K562 (cell line): ENCODE results near the gene DCP1B. TPM values are rescaled to one million over a fixed set of nuclear protein-coding genes. Genes with fewer than 3 reads are reported as not detected.

ENCODE experiments used
- ATAC-seq: fragments of 200-7000 bp; cut with Tn5 transposase; 3 replicates; pipeline ENCODE4 v1.9.1; 2020; ENCODE audit warnings: moderate library complexity
- BruUV-seq: library from RNA; stranded (reverse); fragments of 400-500 nt; replicated peaks from 2 replicates; lab custom pipeline; 2021; lab: Mats Ljungman, UMichigan
- CTCF ChIA-PET: fragments of 300-600 bp; formaldehyde crosslinking; extraction: SDS; loops from one replicate; lab custom pipeline; 2021; ENCODE audit warnings: low intra/inter-chr PET ratio; lab: Yijun Ruan, JAX
- POLR2A ChIA-PET: fragments of 300-600, 350-650 bp; sonication (Branson Sonifier 250); formaldehyde crosslinking; extraction: SDS; loops from one replicate; lab custom pipeline; 2021; ENCODE audit warnings: antibody characterized with exemption, inconsistent platforms; lab: Yijun Ruan, JAX
- DNase-seq, 4 experiments: peaks; one replicate each; pipeline versions ENCODE4 v3.0.0 to v3.0.0-alpha.2; 2011 to 2018; ENCODE audit warnings: low spot score in 3 of 4, mixed read lengths in 3 of 4; ENCODE audit errors: extremely low read depth in 1 of 4
- FAIRE-seq: peaks from 2 replicates; lab custom pipeline; 2011; peaks lifted over from hg19 to GRCh38; lab: Jason Lieb, UNC
- H2AFZ ChIP-seq: 2 replicates; pipeline ENCODE4 v1.6.0; 2011; ENCODE audit warnings: low read depth, low read length, control low read depth, inconsistent platforms
- H3K27ac ChIP-seq: fragments of 200-600 bp; 3 replicates; pipeline ENCODE4 v1.8.0; 2011; ENCODE audit warnings: low read depth, mild to moderate bottlenecking, control low read depth, inconsistent platforms, low read length, moderate library complexity, mixed read lengths; ENCODE audit errors: extremely low read depth
- H3K27me3 ChIP-seq, 2 experiments: fragments of 300-600 bp in 1 of 2; 2 replicates in 1 of 2; 3 replicates in 1 of 2; pipeline versions ENCODE4 v1.6.0 to v1.8.0; 2011; ENCODE audit warnings: inconsistent platforms in 2 of 2, low read length in 2 of 2, mild to moderate bottlenecking in 1 of 2, mixed read lengths in 1 of 2, moderate library complexity in 1 of 2; ENCODE audit not compliant: control insufficient read depth in 2 of 2, insufficient read depth in 2 of 2
- H3K36me3 ChIP-seq: fragments of 300-600 bp; 3 replicates; pipeline ENCODE4 v1.8.0; 2011; ENCODE audit warnings: mild to moderate bottlenecking, low read length, inconsistent platforms; ENCODE audit not compliant: control insufficient read depth, insufficient read depth
- H3K4me1 ChIP-seq, 2 experiments: fragments of 200-600 bp in 1 of 2; replicated peaks in 1 of 2; 2 replicates in 1 of 2; 3 replicates in 1 of 2; pipeline versions ENCODE4 v1.5.1 to v1.8.0; 2011; ENCODE audit warnings: inconsistent platforms in 2 of 2, low read length in 2 of 2, mild to moderate bottlenecking in 1 of 2, mixed read lengths in 1 of 2, moderate library complexity in 1 of 2; ENCODE audit not compliant: control insufficient read depth in 2 of 2, insufficient read depth in 2 of 2
- H3K4me2 ChIP-seq: 2 replicates; pipeline ENCODE4 v1.6.1; 2011; ENCODE audit warnings: low read length, control low read depth, inconsistent platforms, mixed read lengths; ENCODE audit not compliant: insufficient read depth
- H3K4me3 ChIP-seq: fragments of 200-600 bp; sonication (generic), shearing (Covaris generic); 2 replicates; pipeline ENCODE4 v1.5.1; 2016; ENCODE audit warnings: control low read depth, inconsistent platforms
- H3K79me2 ChIP-seq: fragments of 200-600 bp; 3 replicates; pipeline ENCODE4 v1.8.0; 2011; ENCODE audit warnings: low read length, inconsistent platforms; ENCODE audit not compliant: control insufficient read depth, insufficient read depth
- H3K9ac ChIP-seq, 2 experiments: 2 replicates each; pipeline versions ENCODE4 v1.6.0 to v1.6.1; 2011; ENCODE audit warnings: low read depth in 2 of 2, low read length in 2 of 2, control low read depth in 1 of 2, inconsistent platforms in 1 of 2, mild to moderate bottlenecking in 1 of 2, mixed read lengths in 1 of 2; ENCODE audit not compliant: insufficient read depth in 1 of 2
- H3K9me1 ChIP-seq: one replicate; pipeline ENCODE4 v1.6.0; 2011; ENCODE audit warnings: inconsistent platforms, mild to moderate bottlenecking, low read length, moderate library complexity; ENCODE audit not compliant: control insufficient read depth, insufficient read depth
- H3K9me3 ChIP-seq: replicated peaks from 2 replicates; pipeline ENCODE4 v1.5.1; 2011; ENCODE audit warnings: low read depth, low read length, inconsistent platforms; ENCODE audit not compliant: control insufficient read depth, insufficient read depth
- H4K20me1 ChIP-seq: replicated peaks from 2 replicates; pipeline ENCODE4 v1.6.1; 2011; ENCODE audit warnings: low read length, inconsistent platforms, mixed read lengths; ENCODE audit not compliant: control insufficient read depth, insufficient read depth
- ARID1B ChIP-seq: fragments of 450-650 bp; IDR thresholded peaks from 2 replicates; pipeline ENCODE4 v1.6.1; 2016; ENCODE audit warnings: antibody characterized with exemption, mild to moderate bottlenecking, inconsistent platforms
- BRCA1 ChIP-seq, 2 experiments: fragments of 450-650 bp in 1 of 2; sonication (generic) in 1 of 2; formaldehyde crosslinking in 1 of 2; IDR thresholded peaks; 2 replicates each; pipeline versions ENCODE4 v1.5.0 to v1.6.1; 2017 to 2020; ENCODE audit warnings: mild to moderate bottlenecking in 1 of 2, missing genetic modification reagents in 1 of 2
- FOXM1 ChIP-seq, 2 experiments: fragments of 450-650 bp in 1 of 2; sonication (generic) in 1 of 2; formaldehyde crosslinking in 1 of 2; IDR thresholded peaks; 2 replicates each; pipeline versions ENCODE4 v1.6.1 to v1.9.0; 2017 to 2022; ENCODE audit warnings: low read depth in 2 of 2, mild to moderate bottlenecking in 2 of 2, missing genetic modification reagents in 1 of 2, moderate library complexity in 1 of 2
- GATA2 ChIP-seq: sonication (generic); formaldehyde crosslinking; IDR thresholded peaks from 2 replicates; pipeline ENCODE4 v1.4.0; 2020; ENCODE audit warnings: mild to moderate bottlenecking, missing genetic modification reagents
- HSF4 ChIP-seq: fragments of 250-450 bp; sonication (Bioruptor Pico); IDR thresholded peaks from 2 replicates; pipeline ENCODE4 v2.1.2; 2022; ENCODE audit warnings: mild to moderate bottlenecking, moderate library complexity, borderline replicate concordance
- LEF1 ChIP-seq: fragments of 450-650 bp; IDR thresholded peaks from 2 replicates; pipeline ENCODE4 v1.6.1; 2016; ENCODE audit warnings: mild to moderate bottlenecking
- MCM5 ChIP-seq: fragments of 450-650 bp; IDR thresholded peaks from 2 replicates; pipeline ENCODE4 v1.6.1; 2016; ENCODE audit warnings: low read depth
- MIER1 ChIP-seq: fragments of 450-650 bp; IDR thresholded peaks from 2 replicates; pipeline ENCODE4 v1.6.1; 2016; ENCODE audit warnings: antibody characterized with exemption, mild to moderate bottlenecking, low read depth
- SMAD4 ChIP-seq: fragments of 250-450 bp; sonication (Bioruptor Pico); conservative IDR thresholded peaks from 2 replicates; pipeline ENCODE4 v1.8.0; 2021; ENCODE audit warnings: inconsistent platforms, mild to moderate bottlenecking, moderate library complexity
- TCFL5 ChIP-seq: fragments of 250-450 bp; sonication (Bioruptor Pico); conservative IDR thresholded peaks from 2 replicates; pipeline ENCODE4 v1.6.1; 2021; ENCODE audit warnings: mild to moderate bottlenecking, moderate library complexity, matching md5 sums
- ZBTB7A ChIP-seq: IDR thresholded peaks from 2 replicates; pipeline ENCODE4 v1.6.1; 2011; ENCODE audit warnings: low read depth, mild to moderate bottlenecking, low read length, moderate library complexity, borderline replicate concordance; ENCODE audit not compliant: control insufficient read depth
- ZNF717 ChIP-seq: fragments of 250-450 bp; sonication (Bioruptor Pico); IDR thresholded peaks from 2 replicates; pipeline ENCODE4 v1.5.0; 2021
- WGBS: fragments of 100-300 bp; shearing (Covaris generic); methylation state at CpG from one replicate; pipeline ENCODE4 v1.1.6; 2016; ENCODE audit warnings: low coverage, mixed read lengths; ENCODE audit not compliant: insufficient coverage; ENCODE audit errors: missing lambda C conversion rate; 5-methylcytosine and 5-hydroxymethylcytosine counted together
- in situ Hi-C: fragments of 300-500 bp; cut with MboI; formaldehyde crosslinking; loops from 4 replicates; pipeline ENCODE4 v1.15.0; 2018; ENCODE audit warnings: inconsistent platforms, mixed read lengths
- intact Hi-C: fragments of 100-400 bp; cut with micrococcal nuclease; formaldehyde crosslinking; loops from 2 replicates; pipeline ENCODE4 v1.14.2; 2022
- polyA plus RNA-seq, 8 experiments: library from polyadenylated mRNA; depleted of rRNA in 4 of 8; stranded (reverse) in 5 of 8; unstranded in 3 of 8; fragments of >200 nt; fragmentation: Nextera tagmentation in 2 of 8; fragmentation: Illumina TruSeq in 1 of 8; extraction: Ambion mirVana in 2 of 8; extraction: Trizol in 1 of 8; gene quantifications; 2 replicates each; pipeline versions ENCODE4 v1.2.1 to v1.2.3, GENCODE V29; 2011 to 2014; ENCODE audit warnings: inconsistent platforms in 1 of 8, missing spikeins in 1 of 8
- total RNA-seq, 7 experiments: library from RNA; depleted of rRNA in 6 of 7; stranded (reverse); fragments of >200 nt in 6 of 7; fragmentation: Illumina TruSeq in 2 of 7; extraction: Trizol in 2 of 7; gene quantifications; 2 replicates each; pipeline versions ENCODE4 v1.2.1 to v1.2.3, GENCODE V29; 2011 to 2021; ENCODE audit warnings: low replicate concordance in 1 of 7
- TF ChIP-seq, protein P1 (sequence below): fragments of 450-650 bp; IDR thresholded peaks from 2 replicates; pipeline ENCODE4 v1.6.1; 2017; ENCODE audit warnings: antibody characterized with exemption, mild to moderate bottlenecking
- TF ChIP-seq, protein P2 (sequence below): fragments of 250-450 bp; sonication (Bioruptor Pico); IDR thresholded peaks from 2 replicates; pipeline ENCODE4 v1.8.0; 2021; ENCODE audit warnings: mild to moderate bottlenecking, moderate library complexity
- TF ChIP-seq, protein P3 (sequence below): fragments of 250-450 bp; sonication (Bioruptor Pico); IDR thresholded peaks from 2 replicates; pipeline ENCODE4 v1.9.0; 2021; ENCODE audit warnings: mild to moderate bottlenecking, inconsistent platforms

DCP1B gene
- total and polyA plus RNA-seq, 9 of the 15 experiments (the other 6 are each of a cell fraction or from before 2014, with no cell fraction given), result 0.83 to 7.3 (median 3.4) TPM

DNA sequence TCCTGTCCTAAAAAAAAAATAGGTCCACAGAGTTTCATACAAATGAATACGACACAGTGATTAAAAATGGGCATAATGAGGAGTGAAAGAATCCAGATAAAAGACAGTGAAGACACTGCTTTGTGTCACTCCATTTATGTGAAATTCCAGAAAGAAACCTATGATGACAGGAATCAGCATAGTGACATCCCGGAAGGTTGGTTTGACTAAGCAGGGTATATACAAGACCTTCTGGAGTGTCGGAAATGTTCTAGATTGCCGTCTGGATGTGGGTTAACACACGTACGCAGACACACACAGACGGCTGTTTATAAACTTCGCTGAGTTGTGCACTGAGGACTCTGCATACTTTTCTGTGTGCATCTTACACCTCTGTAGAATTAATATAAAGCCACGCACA lies 72.6 kb downstream of the DCP1B start:
- H3K9me1 ChIP-seq, result no peaks in the 10 kb centered on the region
- no peak for DNase-seq
- ChIA-PET CTCF (no interaction called here), POLR2A (interaction anchor here (0.6 kb wide), 1 partner anchor 120 kb away, joined by 4 read pairs; no protein-coding TSS in a partner anchor)
- H3K9ac ChIP-seq, result no peak overlapping the region
- WGBS, result 15% methylated on average over 9 of the region's 9 CpGs
- intact Hi-C loops, result no loop called here
- no peaks in the 10 kb centered on the region for H3K79me2 ChIP-seq
- no peak overlapping the region for H3K4me2 ChIP-seq
- H4K20me1 ChIP-seq, result no peaks in the 10 kb centered on the region
- H3K4me1 ChIP-seq, result peaks cover 0 to 18% of the 10 kb centered on the region in 2 experiments; a peak in 1 of 5 replicates
- H3K36me3 ChIP-seq, result no peaks in the 10 kb centered on the region
- in situ Hi-C loops, result no loop called here
- no peak for ATAC-seq
- no peak overlapping the region for H2AFZ ChIP-seq
- no TSS peak for BruUV-seq
- no peaks in the 10 kb centered on the region for H3K9me3 ChIP-seq
- peaks cover 0 to 45% of the 10 kb centered on the region in 2 experiments; a peak in 2 of 5 replicates for H3K27me3 ChIP-seq
- H3K4me3 ChIP-seq, result no peak overlapping the region
- no peak for FAIRE-seq
- no peak overlapping the region for H3K27ac ChIP-seq
- TF ChIP-seq SMAD4 (CRISPR knock-in tag) (no peak), HSF4 (no peak), FOXM1 (IDR thresholded peaks at IDR 0.05; ENCODE audit: low read depth) (no peak), FOXM1 (CRISPR knock-in tag; IDR thresholded peaks at IDR 0.05; ENCODE audit: low read depth) (no peak), ZNF717 (no peak), TCFL5 (no peak), ARID1B (no peak), ZBTB7A (no peak), MIER1 (no peak), BRCA1 (IDR thresholded peaks at IDR 0.05) (no peak), BRCA1 (CRISPR knock-in tag; IDR thresholded peaks at IDR 0.05) (no peak), LEF1 (no peak), GATA2 (CRISPR knock-in tag) (no peak), MCM5 (no peak)
- TF ChIP-seq, protein P1, sequence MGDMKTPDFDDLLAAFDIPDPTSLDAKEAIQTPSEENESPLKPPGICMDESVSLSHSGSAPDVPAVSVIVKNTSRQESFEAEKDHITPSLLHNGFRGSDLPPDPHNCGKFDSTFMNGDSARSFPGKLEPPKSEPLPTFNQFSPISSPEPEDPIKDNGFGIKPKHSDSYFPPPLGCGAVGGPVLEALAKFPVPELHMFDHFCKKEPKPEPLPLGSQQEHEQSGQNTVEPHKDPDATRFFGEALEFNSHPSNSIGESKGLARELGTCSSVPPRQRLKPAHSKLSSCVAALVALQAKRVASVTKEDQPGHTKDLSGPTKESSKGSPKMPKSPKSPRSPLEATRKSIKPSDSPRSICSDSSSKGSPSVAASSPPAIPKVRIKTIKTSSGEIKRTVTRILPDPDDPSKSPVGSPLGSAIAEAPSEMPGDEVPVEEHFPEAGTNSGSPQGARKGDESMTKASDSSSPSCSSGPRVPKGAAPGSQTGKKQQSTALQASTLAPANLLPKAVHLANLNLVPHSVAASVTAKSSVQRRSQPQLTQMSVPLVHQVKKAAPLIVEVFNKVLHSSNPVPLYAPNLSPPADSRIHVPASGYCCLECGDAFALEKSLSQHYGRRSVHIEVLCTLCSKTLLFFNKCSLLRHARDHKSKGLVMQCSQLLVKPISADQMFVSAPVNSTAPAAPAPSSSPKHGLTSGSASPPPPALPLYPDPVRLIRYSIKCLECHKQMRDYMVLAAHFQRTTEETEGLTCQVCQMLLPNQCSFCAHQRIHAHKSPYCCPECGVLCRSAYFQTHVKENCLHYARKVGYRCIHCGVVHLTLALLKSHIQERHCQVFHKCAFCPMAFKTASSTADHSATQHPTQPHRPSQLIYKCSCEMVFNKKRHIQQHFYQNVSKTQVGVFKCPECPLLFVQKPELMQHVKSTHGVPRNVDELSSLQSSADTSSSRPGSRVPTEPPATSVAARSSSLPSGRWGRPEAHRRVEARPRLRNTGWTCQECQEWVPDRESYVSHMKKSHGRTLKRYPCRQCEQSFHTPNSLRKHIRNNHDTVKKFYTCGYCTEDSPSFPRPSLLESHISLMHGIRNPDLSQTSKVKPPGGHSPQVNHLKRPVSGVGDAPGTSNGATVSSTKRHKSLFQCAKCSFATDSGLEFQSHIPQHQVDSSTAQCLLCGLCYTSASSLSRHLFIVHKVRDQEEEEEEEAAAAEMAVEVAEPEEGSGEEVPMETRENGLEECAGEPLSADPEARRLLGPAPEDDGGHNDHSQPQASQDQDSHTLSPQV, result no peak
- TF ChIP-seq, protein P2, sequence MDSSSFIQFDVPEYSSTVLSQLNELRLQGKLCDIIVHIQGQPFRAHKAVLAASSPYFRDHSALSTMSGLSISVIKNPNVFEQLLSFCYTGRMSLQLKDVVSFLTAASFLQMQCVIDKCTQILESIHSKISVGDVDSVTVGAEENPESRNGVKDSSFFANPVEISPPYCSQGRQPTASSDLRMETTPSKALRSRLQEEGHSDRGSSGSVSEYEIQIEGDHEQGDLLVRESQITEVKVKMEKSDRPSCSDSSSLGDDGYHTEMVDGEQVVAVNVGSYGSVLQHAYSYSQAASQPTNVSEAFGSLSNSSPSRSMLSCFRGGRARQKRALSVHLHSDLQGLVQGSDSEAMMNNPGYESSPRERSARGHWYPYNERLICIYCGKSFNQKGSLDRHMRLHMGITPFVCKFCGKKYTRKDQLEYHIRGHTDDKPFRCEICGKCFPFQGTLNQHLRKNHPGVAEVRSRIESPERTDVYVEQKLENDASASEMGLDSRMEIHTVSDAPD (CRISPR knock-in tag), result no peak
- TF ChIP-seq, protein P3, sequence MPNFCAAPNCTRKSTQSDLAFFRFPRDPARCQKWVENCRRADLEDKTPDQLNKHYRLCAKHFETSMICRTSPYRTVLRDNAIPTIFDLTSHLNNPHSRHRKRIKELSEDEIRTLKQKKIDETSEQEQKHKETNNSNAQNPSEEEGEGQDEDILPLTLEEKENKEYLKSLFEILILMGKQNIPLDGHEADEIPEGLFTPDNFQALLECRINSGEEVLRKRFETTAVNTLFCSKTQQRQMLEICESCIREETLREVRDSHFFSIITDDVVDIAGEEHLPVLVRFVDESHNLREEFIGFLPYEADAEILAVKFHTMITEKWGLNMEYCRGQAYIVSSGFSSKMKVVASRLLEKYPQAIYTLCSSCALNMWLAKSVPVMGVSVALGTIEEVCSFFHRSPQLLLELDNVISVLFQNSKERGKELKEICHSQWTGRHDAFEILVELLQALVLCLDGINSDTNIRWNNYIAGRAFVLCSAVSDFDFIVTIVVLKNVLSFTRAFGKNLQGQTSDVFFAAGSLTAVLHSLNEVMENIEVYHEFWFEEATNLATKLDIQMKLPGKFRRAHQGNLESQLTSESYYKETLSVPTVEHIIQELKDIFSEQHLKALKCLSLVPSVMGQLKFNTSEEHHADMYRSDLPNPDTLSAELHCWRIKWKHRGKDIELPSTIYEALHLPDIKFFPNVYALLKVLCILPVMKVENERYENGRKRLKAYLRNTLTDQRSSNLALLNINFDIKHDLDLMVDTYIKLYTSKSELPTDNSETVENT, result no peak
